SU-DHL-6 (cell line): ENCODE data around the gene RDH8.

Source experiments
- H2AFZ ChIP-seq: fragments of 200-600 bp; sonication (generic); 2 replicates; pipeline ENCODE4 v1.6.1; 2014; ENCODE audit warnings: low read depth, mild to moderate bottlenecking, moderate library complexity, mixed read lengths, antibody characterized with exemption, low read length; ENCODE audit not compliant: severe bottlenecking
- H3F3A ChIP-seq: fragments of 200-600 bp; shearing (Covaris generic); 2 replicates; pipeline ENCODE4 v1.6.0; 2016; ENCODE audit warnings: antibody characterized with exemption, mild to moderate bottlenecking; ENCODE audit not compliant: insufficient read depth
- H3K27ac ChIP-seq: fragments of 200-600 bp; sonication (generic); 2 replicates; pipeline ENCODE4 v1.5.1; 2016; ENCODE audit warnings: low read depth, mild to moderate bottlenecking, low read length, moderate library complexity, mixed read lengths
- H3K27me3 ChIP-seq: fragments of 200-600 bp; sonication (generic), shearing (Covaris generic); 2 replicates; pipeline ENCODE4 v1.6.0; 2014; ENCODE audit warnings: mild to moderate bottlenecking, low read length
- H3K36me3 ChIP-seq: fragments of 200-600 bp; sonication (generic); 2 replicates; pipeline ENCODE4 v1.6.1; 2014; ENCODE audit warnings: mild to moderate bottlenecking, low read length, mixed read lengths
- H3K4me2 ChIP-seq: fragments of 300-600, 200-600 bp; shearing (Covaris generic), sonication (generic); 2 replicates; pipeline ENCODE4 v1.6.0; 2014; ENCODE audit warnings: low read length, low read depth, mild to moderate bottlenecking; ENCODE audit not compliant: poor library complexity, severe bottlenecking
- H3K4me3 ChIP-seq: fragments of 200-600 bp; sonication (generic); 2 replicates; pipeline ENCODE4 v1.5.1; 2014; ENCODE audit warnings: antibody characterized with exemption, low read length, mild to moderate bottlenecking, mixed read lengths; ENCODE audit not compliant: insufficient read depth, poor library complexity, severe bottlenecking
- H3K79me2 ChIP-seq: fragments of 200-600 bp; sonication (generic); 2 replicates; pipeline ENCODE4 v1.6.1; 2014; ENCODE audit warnings: mild to moderate bottlenecking, low read length, moderate library complexity; ENCODE audit not compliant: insufficient read depth
- H3K9ac ChIP-seq: fragments of 200-600 bp; sonication (generic); 2 replicates; pipeline ENCODE4 v1.7.0; 2014; ENCODE audit warnings: mild to moderate bottlenecking, low read length
- H3K9me2 ChIP-seq: fragments of 200-600 bp; sonication (generic); replicated peaks from 2 replicates; pipeline ENCODE4 v1.6.1; 2014; ENCODE audit warnings: low read length; ENCODE audit not compliant: insufficient read depth
- H3K9me3 ChIP-seq: fragments of 200-600 bp; sonication (generic); 2 replicates; pipeline ENCODE4 v1.6.1; 2014; ENCODE audit warnings: low read length, mixed read lengths; ENCODE audit not compliant: insufficient read depth
- H4K20me1 ChIP-seq: fragments of 200-600 bp; sonication (generic); 2 replicates; pipeline ENCODE4 v1.6.1; 2014; ENCODE audit warnings: low read depth, mild to moderate bottlenecking, antibody characterized with exemption, low read length, moderate library complexity, mixed read lengths
- EZH2phosphoT487 ChIP-seq: fragments of 200-600 bp; sonication (generic), shearing (Covaris generic); conservative IDR thresholded peaks from 2 replicates; pipeline ENCODE4 v1.6.1; 2018; ENCODE audit warnings: mild to moderate bottlenecking, antibody characterized with exemption, low read length, moderate library complexity, mixed read lengths
- TF ChIP-seq, protein P1 (sequence below): fragments of 200-600 bp; sonication (generic); IDR thresholded peaks from one replicate; pipeline ENCODE4 v1.5.1; 2017; ENCODE audit warnings: antibody characterized with exemption, mild to moderate bottlenecking, low read length, moderate library complexity; ENCODE audit not compliant: insufficient read depth, poor library complexity, severe bottlenecking

The RDH8 gene

DNA sequence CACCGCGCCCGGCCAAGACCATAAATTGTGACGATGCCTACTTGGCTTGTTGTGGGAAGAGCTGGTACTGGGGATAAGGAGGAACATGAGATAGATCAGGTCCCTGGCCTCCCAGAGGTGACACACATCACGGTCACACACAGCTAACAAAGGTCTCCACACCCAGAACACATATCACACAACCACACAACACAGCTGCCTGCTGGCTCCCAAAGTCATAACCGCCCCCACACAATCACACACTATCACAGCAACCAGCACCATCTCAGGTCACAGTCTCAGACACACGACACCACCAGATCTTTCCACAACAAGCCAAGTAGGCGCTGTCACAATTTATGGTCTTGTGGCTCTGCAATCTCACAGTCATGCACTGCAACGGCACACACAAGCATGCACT, 8.7 kb upstream of the RDH8 start:
- H3K27me3 ChIP-seq, result no peaks in the 10 kb centered on the region; the same call in 1 of the 2 replicates
- no peaks in the 10 kb centered on the region for H4K20me1 ChIP-seq
- TF ChIP-seq EZH2phosphoT487, result no peak
- TF ChIP-seq, protein P1, sequence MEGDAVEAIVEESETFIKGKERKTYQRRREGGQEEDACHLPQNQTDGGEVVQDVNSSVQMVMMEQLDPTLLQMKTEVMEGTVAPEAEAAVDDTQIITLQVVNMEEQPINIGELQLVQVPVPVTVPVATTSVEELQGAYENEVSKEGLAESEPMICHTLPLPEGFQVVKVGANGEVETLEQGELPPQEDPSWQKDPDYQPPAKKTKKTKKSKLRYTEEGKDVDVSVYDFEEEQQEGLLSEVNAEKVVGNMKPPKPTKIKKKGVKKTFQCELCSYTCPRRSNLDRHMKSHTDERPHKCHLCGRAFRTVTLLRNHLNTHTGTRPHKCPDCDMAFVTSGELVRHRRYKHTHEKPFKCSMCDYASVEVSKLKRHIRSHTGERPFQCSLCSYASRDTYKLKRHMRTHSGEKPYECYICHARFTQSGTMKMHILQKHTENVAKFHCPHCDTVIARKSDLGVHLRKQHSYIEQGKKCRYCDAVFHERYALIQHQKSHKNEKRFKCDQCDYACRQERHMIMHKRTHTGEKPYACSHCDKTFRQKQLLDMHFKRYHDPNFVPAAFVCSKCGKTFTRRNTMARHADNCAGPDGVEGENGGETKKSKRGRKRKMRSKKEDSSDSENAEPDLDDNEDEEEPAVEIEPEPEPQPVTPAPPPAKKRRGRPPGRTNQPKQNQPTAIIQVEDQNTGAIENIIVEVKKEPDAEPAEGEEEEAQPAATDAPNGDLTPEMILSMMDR, result no peak
- no peaks in the 10 kb centered on the region for H3K79me2 ChIP-seq
- H3K9me2 ChIP-seq, result no peaks in the 10 kb centered on the region
- H3K4me3 ChIP-seq, result no peak overlapping the region
- no peak overlapping the region for H2AFZ ChIP-seq
- H3K36me3 ChIP-seq, result no peaks in the 10 kb centered on the region
- H3K4me2 ChIP-seq, result no peak overlapping the region
- no peak overlapping the region for H3K9ac ChIP-seq
- H3K9me3 ChIP-seq, result no peaks in the 10 kb centered on the region
- no peak overlapping the region for H3K27ac ChIP-seq
- H3F3A ChIP-seq, result no peaks in the 10 kb centered on the region

DNA sequence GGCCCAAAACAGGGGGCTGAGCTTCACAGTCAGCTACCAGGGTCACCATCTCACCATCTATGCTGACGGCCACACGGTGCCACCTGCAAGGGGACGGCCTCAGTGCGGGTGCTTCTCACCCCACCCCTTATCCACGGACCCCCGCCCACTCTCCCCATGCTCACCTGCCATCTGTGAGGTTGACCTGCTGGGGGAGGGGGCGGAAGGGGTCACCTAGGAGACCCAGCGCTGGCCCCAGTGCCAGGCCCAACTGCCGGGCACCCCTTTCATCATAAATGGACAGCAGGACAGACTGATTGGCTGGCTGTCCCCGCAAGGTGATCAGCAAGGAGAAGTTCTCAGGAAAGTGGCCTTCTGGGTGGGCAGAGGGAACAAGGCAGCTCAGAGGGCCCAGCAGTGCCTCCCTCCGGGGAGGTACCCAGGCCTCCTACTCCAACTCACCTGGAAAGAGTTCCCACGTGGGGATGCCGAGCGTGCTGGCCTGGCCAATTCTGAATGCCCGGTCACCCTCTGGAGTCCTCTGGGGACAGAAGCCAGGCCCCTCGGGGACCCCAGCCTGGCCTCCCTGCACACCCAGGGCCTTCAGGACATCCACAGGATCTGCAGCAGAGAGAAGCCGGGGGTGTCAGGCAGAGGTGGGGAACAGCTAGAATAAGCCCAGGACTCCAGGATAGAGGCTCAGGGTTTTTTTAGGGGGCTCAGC, 7.5 kb upstream of the RDH8 start:
- Histone ChIP-seq H3K4me3 (no peak overlapping the region), H3F3A (no peaks in the 10 kb centered on the region), H3K27ac (no peak overlapping the region), H3K9me2 (no peaks in the 10 kb centered on the region), H2AFZ (no peak overlapping the region), H3K79me2 (no peaks in the 10 kb centered on the region), H3K4me2 (no peak overlapping the region), H3K9me3 (no peaks in the 10 kb centered on the region), H3K36me3 (no peaks in the 10 kb centered on the region), H3K27me3 (no peaks in the 10 kb centered on the region), H4K20me1 (no peaks in the 10 kb centered on the region), H3K9ac (no peak overlapping the region)
- no peak for TF ChIP-seq EZH2phosphoT487
- TF ChIP-seq, protein P1, result no peak

DNA sequence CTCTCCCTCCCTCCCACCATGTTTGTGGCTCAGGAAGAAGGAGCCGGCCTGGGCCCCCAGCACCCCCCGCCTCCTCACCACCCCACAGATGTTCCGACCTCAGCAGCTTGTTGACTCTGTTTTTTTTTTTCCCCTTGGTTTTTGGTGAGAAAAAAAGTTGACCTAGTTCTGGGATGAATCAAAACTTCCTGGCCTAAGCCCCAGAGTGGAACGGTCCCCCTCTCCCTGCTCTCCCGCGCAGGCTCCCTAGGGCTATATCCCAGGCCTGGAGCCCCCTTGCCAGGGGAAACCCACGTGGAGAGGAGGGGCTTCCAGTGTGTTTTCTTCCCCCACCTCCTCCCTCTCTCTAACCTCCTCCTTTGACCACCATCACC, 7.0 kb upstream of the RDH8 start:
- no peak overlapping the region for H3K9ac ChIP-seq
- H3K27me3 ChIP-seq, result no peaks in the 10 kb centered on the region
- no peak for TF ChIP-seq EZH2phosphoT487
- TF ChIP-seq, protein P1, result no peak
- H2AFZ ChIP-seq, result no peak overlapping the region
- H3K9me3 ChIP-seq, result no peaks in the 10 kb centered on the region
- no peaks in the 10 kb centered on the region for H3K36me3 ChIP-seq
- H3K4me2 ChIP-seq, result no peak overlapping the region
- H3F3A ChIP-seq, result no peaks in the 10 kb centered on the region
- no peaks in the 10 kb centered on the region for H4K20me1 ChIP-seq
- no peaks in the 10 kb centered on the region for H3K79me2 ChIP-seq
- no peak overlapping the region for H3K4me3 ChIP-seq
- H3K27ac ChIP-seq, result no peak overlapping the region
- H3K9me2 ChIP-seq, result no peaks in the 10 kb centered on the region
